ENCODE data around the gene PARVG. TPM values are rescaled to one million over a fixed set of nuclear protein-coding genes. Genes with fewer than 3 reads are reported as not detected.

PARVG gene
- total RNA-seq, 2 donors from 2014 or later, result 0.11 to 0.44 TPM

DNA sequence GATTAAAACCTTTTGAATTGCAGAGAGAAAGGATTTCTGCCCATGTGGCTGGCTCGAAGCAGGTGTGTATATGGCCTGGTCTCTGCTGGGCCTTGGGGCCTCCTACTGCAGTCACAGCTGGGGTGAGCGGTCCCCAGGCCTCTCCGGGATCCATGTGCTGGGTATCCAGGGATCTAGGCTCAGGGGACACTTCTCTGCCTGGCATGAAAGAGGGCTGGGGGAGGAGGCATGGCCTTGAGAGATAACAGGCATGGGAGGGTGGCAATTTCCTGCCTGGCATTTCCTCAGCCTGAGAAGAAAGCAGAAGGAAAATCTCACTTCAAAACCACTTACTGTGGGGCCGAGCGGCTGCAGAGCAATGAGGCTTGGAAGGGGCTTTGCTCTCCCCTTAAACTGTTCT, 20.3 kb upstream of the PARVG start:
- TF ChIP-seq, protein P1, sequence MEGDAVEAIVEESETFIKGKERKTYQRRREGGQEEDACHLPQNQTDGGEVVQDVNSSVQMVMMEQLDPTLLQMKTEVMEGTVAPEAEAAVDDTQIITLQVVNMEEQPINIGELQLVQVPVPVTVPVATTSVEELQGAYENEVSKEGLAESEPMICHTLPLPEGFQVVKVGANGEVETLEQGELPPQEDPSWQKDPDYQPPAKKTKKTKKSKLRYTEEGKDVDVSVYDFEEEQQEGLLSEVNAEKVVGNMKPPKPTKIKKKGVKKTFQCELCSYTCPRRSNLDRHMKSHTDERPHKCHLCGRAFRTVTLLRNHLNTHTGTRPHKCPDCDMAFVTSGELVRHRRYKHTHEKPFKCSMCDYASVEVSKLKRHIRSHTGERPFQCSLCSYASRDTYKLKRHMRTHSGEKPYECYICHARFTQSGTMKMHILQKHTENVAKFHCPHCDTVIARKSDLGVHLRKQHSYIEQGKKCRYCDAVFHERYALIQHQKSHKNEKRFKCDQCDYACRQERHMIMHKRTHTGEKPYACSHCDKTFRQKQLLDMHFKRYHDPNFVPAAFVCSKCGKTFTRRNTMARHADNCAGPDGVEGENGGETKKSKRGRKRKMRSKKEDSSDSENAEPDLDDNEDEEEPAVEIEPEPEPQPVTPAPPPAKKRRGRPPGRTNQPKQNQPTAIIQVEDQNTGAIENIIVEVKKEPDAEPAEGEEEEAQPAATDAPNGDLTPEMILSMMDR (conservative IDR thresholded peaks at IDR 0.05), result no peak
- no peak overlapping the region for H3K27ac Mint-ChIP-seq
- Histone ChIP-seq H3K9ac (ENCODE audit: extremely low read depth, low read length, poor library complexity, severe bottlenecking) (no peak overlapping the region), H3K27ac (ENCODE audit: low read depth, low read length) (no peak overlapping the region), H3K9me3 (ENCODE audit: control insufficient read depth, low read length) (no peaks in the 10 kb centered on the region), H3K4me1 (ENCODE audit: control insufficient read depth, insufficient read depth, low read length) (no peaks in the 10 kb centered on the region), H3K36me3 (ENCODE audit: control insufficient read depth, insufficient read depth, low read length) (no peaks in the 10 kb centered on the region), H3K27me3 (ENCODE audit: control insufficient read depth, insufficient read depth, low read length, poor library complexity, severe bottlenecking) (no peaks in the 10 kb centered on the region), H3K4me3 (ENCODE audit: low read length) (no peak overlapping the region)
- peaks cover 18% of the 10 kb centered on the region for H3K4me1 Mint-ChIP-seq
- H3K4me3 Mint-ChIP-seq, result no peak overlapping the region
- no peaks in the 10 kb centered on the region for H3K9me3 Mint-ChIP-seq
- no peaks in the 10 kb centered on the region for H3K27me3 Mint-ChIP-seq (ENCODE audit: insufficient read depth)
- DNase-seq, result no peak
- no peaks in the 10 kb centered on the region for H3K36me3 Mint-ChIP-seq (ENCODE audit: low read depth)
- WGBS, 2 experiments (ENCODE audit: insufficient coverage in 1 of 2, insufficient read length in 1 of 2), result 87 to 92% methylated on average over 3 to 5 of the region's 5 CpGs

DNA sequence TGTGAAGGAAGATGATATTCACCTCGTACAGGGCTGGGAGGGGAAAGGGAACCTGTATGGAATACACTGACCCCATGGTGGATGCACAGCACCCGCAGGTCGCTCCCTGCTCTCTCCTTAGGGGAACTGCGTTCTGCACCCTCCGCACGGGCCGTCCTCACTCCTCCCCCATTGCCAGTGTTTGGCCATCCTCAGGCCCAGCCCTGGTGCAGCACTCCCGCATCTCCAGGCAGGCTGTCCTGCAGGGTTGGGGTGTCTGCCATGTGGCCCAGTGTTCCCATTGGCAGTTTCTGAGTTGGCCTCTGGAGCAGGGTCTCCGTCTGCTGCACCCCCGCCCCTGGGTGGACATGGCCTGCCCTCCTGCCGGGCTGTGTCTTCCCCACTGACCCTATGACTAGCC, 19.1 kb upstream of the PARVG start:
- H3K9ac ChIP-seq (ENCODE audit: extremely low read depth, low read length, poor library complexity, severe bottlenecking), result no peak overlapping the region
- WGBS, 2 experiments (ENCODE audit: insufficient coverage in 1 of 2, insufficient read length in 1 of 2), result 95 to 100% methylated on average over 6 to 11 of the region's 11 CpGs
- no peaks in the 10 kb centered on the region for H3K36me3 ChIP-seq (ENCODE audit: control insufficient read depth, insufficient read depth, low read length)
- no peaks in the 10 kb centered on the region for H3K9me3 ChIP-seq (ENCODE audit: control insufficient read depth, low read length)
- H3K4me3 ChIP-seq (ENCODE audit: low read length), result no peak overlapping the region
- Mint-ChIP-seq H3K27ac (no peak overlapping the region), H3K4me1 (peaks cover 18% of the 10 kb centered on the region), H3K4me3 (no peak overlapping the region), H3K36me3 (ENCODE audit: low read depth) (no peaks in the 10 kb centered on the region), H3K9me3 (no peaks in the 10 kb centered on the region), H3K27me3 (ENCODE audit: insufficient read depth) (no peaks in the 10 kb centered on the region)
- DNase-seq, result no peak
- TF ChIP-seq, protein P1 (conservative IDR thresholded peaks at IDR 0.05), result no peak
- H3K27ac ChIP-seq (ENCODE audit: low read depth, low read length), result no peak overlapping the region
- H3K4me1 ChIP-seq (ENCODE audit: control insufficient read depth, insufficient read depth, low read length), result no peaks in the 10 kb centered on the region
- H3K27me3 ChIP-seq (ENCODE audit: control insufficient read depth, insufficient read depth, low read length, poor library complexity, severe bottlenecking), result no peaks in the 10 kb centered on the region

DNA sequence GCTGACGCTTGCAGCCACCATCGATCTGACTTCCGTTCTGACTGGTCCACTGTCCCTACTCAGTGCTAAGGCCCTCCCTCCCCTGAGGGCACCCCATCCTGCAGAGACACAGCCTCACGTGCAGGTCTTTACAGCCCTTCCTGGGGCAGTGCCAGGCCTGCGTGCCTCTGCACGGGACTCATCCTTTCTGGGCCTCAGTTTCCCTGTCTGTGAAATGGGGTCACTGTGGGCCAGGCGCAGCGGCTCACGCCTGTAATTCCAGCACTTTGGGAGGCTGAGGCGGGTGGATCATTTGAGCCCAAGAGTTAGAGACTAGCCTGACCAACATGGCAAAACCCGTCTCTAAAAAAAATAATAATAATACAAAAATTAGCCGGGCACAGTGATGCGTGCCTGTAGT, 17.8 kb upstream of the PARVG start:
- no peaks in the 10 kb centered on the region for H3K27me3 ChIP-seq (ENCODE audit: control insufficient read depth, insufficient read depth, low read length, poor library complexity, severe bottlenecking)
- H3K9me3 Mint-ChIP-seq, result no peaks in the 10 kb centered on the region
- no peak for DNase-seq
- no peak overlapping the region for H3K27ac ChIP-seq (ENCODE audit: low read depth, low read length)
- no peak overlapping the region for H3K9ac ChIP-seq (ENCODE audit: extremely low read depth, low read length, poor library complexity, severe bottlenecking)
- H3K27me3 Mint-ChIP-seq (ENCODE audit: insufficient read depth), result no peaks in the 10 kb centered on the region
- 93 to 95% methylated on average over 8 to 13 of the region's 13 CpGs for WGBS, 2 experiments (ENCODE audit: insufficient coverage in 1 of 2, insufficient read length in 1 of 2)
- H3K4me3 ChIP-seq (ENCODE audit: low read length), result no peak overlapping the region
- no peaks in the 10 kb centered on the region for H3K4me1 ChIP-seq (ENCODE audit: control insufficient read depth, insufficient read depth, low read length)
- no peaks in the 10 kb centered on the region for H3K36me3 Mint-ChIP-seq (ENCODE audit: low read depth)
- no peaks in the 10 kb centered on the region for H3K9me3 ChIP-seq (ENCODE audit: control insufficient read depth, low read length)
- H3K27ac Mint-ChIP-seq, result no peak overlapping the region
- TF ChIP-seq, protein P1 (conservative IDR thresholded peaks at IDR 0.05), result no peak
- H3K36me3 ChIP-seq (ENCODE audit: control insufficient read depth, insufficient read depth, low read length), result no peaks in the 10 kb centered on the region
- no peak overlapping the region for H3K4me3 Mint-ChIP-seq
- peaks cover 15% of the 10 kb centered on the region for H3K4me1 Mint-ChIP-seq

Data from endodermal cell (in vitro differentiated cells).